ENCODE measurements around the gene PGAP3.

The PGAP3 gene

DNA sequence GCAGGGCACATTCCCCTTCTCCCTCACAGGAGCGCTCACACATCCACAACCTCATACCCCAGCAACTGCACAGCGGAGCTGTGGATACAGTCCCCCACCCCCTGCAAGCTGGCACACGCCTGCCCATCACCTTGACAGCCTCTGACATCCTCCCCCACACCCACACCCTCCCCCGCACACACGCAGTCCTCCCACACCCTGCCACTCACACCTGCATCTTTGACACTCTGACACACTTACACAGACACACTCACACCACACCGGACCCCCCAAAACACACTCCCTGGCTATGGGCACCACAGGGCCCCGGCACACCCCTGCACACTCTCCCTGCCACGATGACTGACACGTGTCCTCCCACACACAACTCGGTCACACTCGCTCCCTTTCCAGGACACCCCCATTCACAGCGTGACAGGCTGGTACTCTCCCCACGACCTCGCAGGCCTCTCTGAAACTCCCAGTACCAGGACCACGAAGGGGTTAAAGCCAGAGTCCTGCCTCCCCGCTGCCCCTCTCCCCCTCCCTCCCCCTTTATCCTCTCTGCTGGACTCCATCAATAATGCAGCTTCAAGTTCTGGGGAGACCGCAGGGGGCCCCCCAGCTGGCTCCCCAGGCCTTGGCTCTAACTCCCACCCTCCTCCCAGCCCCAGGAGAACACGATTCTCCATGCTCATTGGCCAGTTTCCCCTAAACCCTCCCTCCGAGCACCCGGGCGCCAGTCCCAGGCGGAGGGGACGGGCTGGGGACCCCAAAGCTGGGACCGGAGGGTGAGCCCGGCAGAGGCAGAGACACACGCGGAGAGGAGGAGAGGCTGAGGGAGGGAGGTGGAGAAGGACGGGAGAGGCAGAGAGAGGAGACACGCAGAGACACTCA, 61.4 kb downstream of the PGAP3 start, which contains the start of gene PPP1R1B:
Gene PPP1R1B (plus strand): TSS at position 782 of the 876 bp plus-strand sequence. CDS start 441 bp downstream, outside the sequence.
- H3K36me3 ChIP-seq (ENCODE audit: control insufficient read depth in 1 of 2, insufficient read depth in 2 of 2, low read depth in 1 of 2, low read length in 2 of 2), result no peaks in the 10 kb centered on the region
- no peak within 1 kb of the TSS for H2BK120ac ChIP-seq (ENCODE audit: low read depth, low read length)
- peaks cover 70 to 76% of the 10 kb centered on the region in 2 experiments for H3K27me3 ChIP-seq (ENCODE audit: control insufficient read depth in 1 of 2, insufficient read depth in 1 of 2, low read length in 2 of 2)
- peak within 1 kb of the TSS; percentile 4 for H2AK5ac ChIP-seq (ENCODE audit: low read length, severe bottlenecking)
- H2BK5ac ChIP-seq (ENCODE audit: low read depth, low read length, poor library complexity, severe bottlenecking), result no peak within 1 kb of the TSS
- no peak within 1 kb of the TSS for H3K18ac ChIP-seq (ENCODE audit: low read depth in 1 of 2, low read length in 2 of 2)
- no peak within 1 kb of the TSS for H2BK15ac ChIP-seq (ENCODE audit: low read depth, poor library complexity, severe bottlenecking)
- H4K91ac ChIP-seq (ENCODE audit: low read length), result no peak within 1 kb of the TSS
- peak within 1 kb of the TSS; percentile 20 for H3K9ac ChIP-seq (ENCODE audit: low read length)
- peak within 1 kb of the TSS in 1 of 2 experiments; percentile 51 for H3K23ac ChIP-seq (ENCODE audit: low read length in 2 of 2)
- no peak within 1 kb of the TSS for H2AFZ ChIP-seq (ENCODE audit: low read depth, low read length)
- H3K4ac ChIP-seq (ENCODE audit: low read depth in 1 of 2, low read length in 2 of 2), result no peak within 1 kb of the TSS
- H3K9me3 ChIP-seq (ENCODE audit: control insufficient read depth, low read length), result no peaks in the 10 kb centered on the region
- H4K8ac ChIP-seq (ENCODE audit: low read length), result no peak within 1 kb of the TSS
- H3K14ac ChIP-seq (ENCODE audit: low read length in 2 of 2), result no peak within 1 kb of the TSS
- no peak for DNase-seq
- 28% methylated on average over 26 of the region's 29 CpGs for WGBS
- no peaks in the 10 kb centered on the region for H3K79me1 ChIP-seq (replicated peaks; ENCODE audit: low read length, poor library complexity, severe bottlenecking)
- H3K4me3 ChIP-seq (ENCODE audit: insufficient read depth in 1 of 2, low read depth in 1 of 2, low read length in 2 of 2), result peak within 1 kb of the TSS; percentile 49 to 62
- no peak within 1 kb of the TSS for H2BK12ac ChIP-seq (ENCODE audit: low read length in 2 of 2)
- H3K4me2 ChIP-seq (ENCODE audit: low read length, poor library complexity, severe bottlenecking), result peak within 1 kb of the TSS; percentile 93
- peaks cover 29% of the 10 kb centered on the region for H3K4me1 ChIP-seq (ENCODE audit: control insufficient read depth, insufficient read depth, low read depth, low read length)
- H3K27ac ChIP-seq (ENCODE audit: low read length, poor library complexity, severe bottlenecking), result no peak within 1 kb of the TSS

DNA sequence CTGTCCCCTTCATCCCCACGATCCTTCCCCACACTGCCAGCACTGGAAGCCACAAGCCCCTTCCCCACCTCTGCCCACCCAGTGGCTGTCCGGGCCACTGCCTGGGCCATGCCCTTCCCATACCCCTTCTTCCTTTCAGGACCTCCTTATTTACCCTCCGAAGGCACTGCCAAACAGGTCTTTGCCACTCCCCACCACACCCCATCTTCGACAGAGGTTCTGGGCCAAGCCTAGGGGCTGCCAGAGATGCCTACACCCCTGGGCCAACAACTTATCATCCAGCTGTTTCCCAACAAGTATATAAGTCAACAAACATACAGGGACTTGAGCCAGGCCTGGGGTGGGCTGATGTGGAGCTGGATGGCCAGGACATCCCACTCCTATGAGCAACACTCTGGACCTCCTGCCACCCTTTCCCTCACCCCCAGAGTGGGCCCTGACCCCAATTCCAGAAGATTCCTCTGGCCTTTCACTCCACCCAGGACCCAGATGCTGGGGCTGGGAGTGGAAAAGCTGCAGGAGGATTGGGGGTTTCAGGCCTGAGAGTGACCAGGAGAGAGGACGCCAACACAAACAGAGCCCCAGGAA, 62.6 kb downstream of the PGAP3 start:
- H3K23ac ChIP-seq (ENCODE audit: low read length in 2 of 2), result no peak overlapping the region
- WGBS, result 76% methylated on average over 4 of the region's 5 CpGs

DNA sequence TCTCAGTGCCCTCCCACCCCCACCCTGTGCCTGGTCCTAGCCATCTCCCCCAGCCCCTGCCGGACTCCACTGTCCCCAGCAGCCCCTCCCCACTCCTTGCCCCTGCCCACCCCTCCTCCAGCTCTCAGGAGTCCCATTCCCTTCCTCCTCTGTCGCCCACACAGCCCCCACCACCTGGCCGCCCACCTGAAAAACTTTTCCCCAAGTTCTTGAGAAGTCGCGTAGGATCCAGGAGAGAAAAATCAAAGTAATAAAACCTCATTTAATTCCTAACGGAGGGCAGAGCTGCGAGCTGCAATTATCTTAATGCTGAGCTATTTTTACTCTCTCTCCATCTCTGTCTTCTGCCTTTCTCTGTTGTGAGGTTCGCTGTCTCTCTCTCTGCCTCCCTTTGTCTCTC, 63.5 kb downstream of the PGAP3 start:
- no peak overlapping the region for H3K27ac ChIP-seq (ENCODE audit: low read length, poor library complexity, severe bottlenecking)
- no peak overlapping the region for H2BK12ac ChIP-seq (ENCODE audit: low read length in 2 of 2)
- no peak overlapping the region for H3K23ac ChIP-seq (ENCODE audit: low read length in 2 of 2)
- no peak overlapping the region for H3K14ac ChIP-seq (ENCODE audit: low read length in 2 of 2)
- no peak overlapping the region for H2BK120ac ChIP-seq (ENCODE audit: low read depth, low read length)
- H3K4me1 ChIP-seq (ENCODE audit: control insufficient read depth, insufficient read depth, low read depth, low read length), result peaks cover 28% of the 10 kb centered on the region
- H4K8ac ChIP-seq (ENCODE audit: low read length), result no peak overlapping the region
- no peak overlapping the region for H3K9ac ChIP-seq (ENCODE audit: low read length)
- DNase-seq, result no peak
- H3K4me2 ChIP-seq (ENCODE audit: low read length, poor library complexity, severe bottlenecking), result no peak overlapping the region
- H2AK5ac ChIP-seq (ENCODE audit: low read length, severe bottlenecking), result no peak overlapping the region
- H3K4me3 ChIP-seq (ENCODE audit: insufficient read depth in 1 of 2, low read depth in 1 of 2, low read length in 2 of 2), result no peak overlapping the region
- no peak overlapping the region for H2BK15ac ChIP-seq (ENCODE audit: low read depth, poor library complexity, severe bottlenecking)
- H3K4ac ChIP-seq (ENCODE audit: low read depth in 1 of 2, low read length in 2 of 2), result no peak overlapping the region
- no peak overlapping the region for H2BK5ac ChIP-seq (ENCODE audit: low read depth, low read length, poor library complexity, severe bottlenecking)
- peaks cover 65 to 75% of the 10 kb centered on the region in 2 experiments for H3K27me3 ChIP-seq (ENCODE audit: control insufficient read depth in 1 of 2, insufficient read depth in 1 of 2, low read length in 2 of 2)
- H4K91ac ChIP-seq (ENCODE audit: low read length), result no peak overlapping the region
- H3K18ac ChIP-seq (ENCODE audit: low read depth in 1 of 2, low read length in 2 of 2), result no peak overlapping the region
- H3K79me1 ChIP-seq (replicated peaks; ENCODE audit: low read length, poor library complexity, severe bottlenecking), result no peaks in the 10 kb centered on the region
- no peak overlapping the region for H2AFZ ChIP-seq (ENCODE audit: low read depth, low read length)
- no peaks in the 10 kb centered on the region for H3K9me3 ChIP-seq (ENCODE audit: control insufficient read depth, low read length)
- 65% methylated on average over 8 of the region's 8 CpGs for WGBS
- H3K36me3 ChIP-seq (ENCODE audit: control insufficient read depth in 1 of 2, insufficient read depth in 2 of 2, low read depth in 1 of 2, low read length in 2 of 2), result no peaks in the 10 kb centered on the region

More for the DNA sequence above, 62.6 kb downstream of the PGAP3 start:
- Histone ChIP-seq H3K18ac (ENCODE audit: low read depth in 1 of 2, low read length in 2 of 2) (no peak overlapping the region), H3K4me1 (ENCODE audit: control insufficient read depth, insufficient read depth, low read depth, low read length) (peaks cover 28% of the 10 kb centered on the region), H2BK5ac (ENCODE audit: low read depth, low read length, poor library complexity, severe bottlenecking) (no peak overlapping the region), H3K36me3 (ENCODE audit: control insufficient read depth in 1 of 2, insufficient read depth in 2 of 2, low read depth in 1 of 2, low read length in 2 of 2) (no peaks in the 10 kb centered on the region), H3K4ac (ENCODE audit: low read depth in 1 of 2, low read length in 2 of 2) (no peak overlapping the region), H3K14ac (ENCODE audit: low read length in 2 of 2) (no peak overlapping the region), H3K27ac (ENCODE audit: low read length, poor library complexity, severe bottlenecking) (no peak overlapping the region), H4K8ac (ENCODE audit: low read length) (no peak overlapping the region), H3K9me3 (ENCODE audit: control insufficient read depth, low read length) (no peaks in the 10 kb centered on the region), H2BK12ac (ENCODE audit: low read length in 2 of 2) (no peak overlapping the region), H2BK120ac (ENCODE audit: low read depth, low read length) (no peak overlapping the region), H3K79me1 (replicated peaks; ENCODE audit: low read length, poor library complexity, severe bottlenecking) (no peaks in the 10 kb centered on the region), H3K4me2 (ENCODE audit: low read length, poor library complexity, severe bottlenecking) (no peak overlapping the region), H4K91ac (ENCODE audit: low read length) (no peak overlapping the region), H2AK5ac (ENCODE audit: low read length, severe bottlenecking) (no peak overlapping the region), H2BK15ac (ENCODE audit: low read depth, poor library complexity, severe bottlenecking) (no peak overlapping the region), H3K27me3 (ENCODE audit: control insufficient read depth in 1 of 2, insufficient read depth in 1 of 2, low read length in 2 of 2) (peaks cover 71 to 79% of the 10 kb centered on the region in 2 experiments), H2AFZ (ENCODE audit: low read depth, low read length) (no peak overlapping the region), H3K9ac (ENCODE audit: low read length) (no peak overlapping the region), H3K4me3 (ENCODE audit: insufficient read depth in 1 of 2, low read depth in 1 of 2, low read length in 2 of 2) (no peak overlapping the region)
- no peak for DNase-seq

DNA sequence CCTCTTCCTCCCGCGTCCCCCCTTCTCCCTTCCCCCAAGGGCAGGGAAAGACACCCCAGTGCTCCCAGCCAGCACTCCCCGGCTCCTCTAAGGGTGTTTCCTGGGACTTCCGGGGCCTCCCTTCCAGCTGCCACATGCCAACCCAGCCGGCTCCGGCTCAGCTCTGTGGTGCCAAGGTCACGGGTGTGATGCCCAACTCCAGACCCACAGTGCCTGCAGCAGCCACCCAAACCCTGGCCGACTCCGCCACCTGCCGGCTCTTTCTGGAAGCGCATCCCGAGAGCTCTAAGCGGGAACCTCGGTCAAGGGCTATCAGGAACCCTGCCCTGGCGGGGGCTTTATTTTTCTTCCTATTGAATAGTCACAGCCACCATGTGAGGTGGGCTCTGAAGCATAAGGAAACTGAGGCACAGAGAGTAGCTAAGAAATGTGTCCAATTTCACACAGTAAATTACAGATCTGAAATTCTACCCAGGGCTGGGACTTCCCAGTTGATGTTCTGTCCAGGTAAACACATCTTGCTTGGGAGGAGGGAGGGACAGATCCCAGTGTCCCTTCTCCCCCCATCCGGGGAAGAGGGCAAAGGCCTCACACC, 64.4 kb downstream of the PGAP3 start:
- Histone ChIP-seq H3K23ac (ENCODE audit: low read length in 2 of 2) (no peak overlapping the region), H3K4ac (ENCODE audit: low read depth in 1 of 2, low read length in 2 of 2) (no peak overlapping the region), H2BK5ac (ENCODE audit: low read depth, low read length, poor library complexity, severe bottlenecking) (no peak overlapping the region), H4K91ac (ENCODE audit: low read length) (no peak overlapping the region), H3K27ac (ENCODE audit: low read length, poor library complexity, severe bottlenecking) (no peak overlapping the region), H3K9me3 (ENCODE audit: control insufficient read depth, low read length) (no peaks in the 10 kb centered on the region), H2AFZ (ENCODE audit: low read depth, low read length) (no peak overlapping the region), H2AK5ac (ENCODE audit: low read length, severe bottlenecking) (no peak overlapping the region), H3K79me1 (replicated peaks; ENCODE audit: low read length, poor library complexity, severe bottlenecking) (no peaks in the 10 kb centered on the region), H3K36me3 (ENCODE audit: control insufficient read depth in 1 of 2, insufficient read depth in 2 of 2, low read depth in 1 of 2, low read length in 2 of 2) (no peaks in the 10 kb centered on the region), H3K4me3 (ENCODE audit: insufficient read depth in 1 of 2, low read depth in 1 of 2, low read length in 2 of 2) (no peak overlapping the region), H3K4me2 (ENCODE audit: low read length, poor library complexity, severe bottlenecking) (no peak overlapping the region), H2BK15ac (ENCODE audit: low read depth, poor library complexity, severe bottlenecking) (no peak overlapping the region), H3K27me3 (ENCODE audit: control insufficient read depth in 1 of 2, insufficient read depth in 1 of 2, low read length in 2 of 2) (peaks cover 64 to 74% of the 10 kb centered on the region in 2 experiments), H3K18ac (ENCODE audit: low read depth in 1 of 2, low read length in 2 of 2) (no peak overlapping the region), H2BK12ac (ENCODE audit: low read length in 2 of 2) (no peak overlapping the region), H3K9ac (ENCODE audit: low read length) (no peak overlapping the region), H2BK120ac (ENCODE audit: low read depth, low read length) (no peak overlapping the region), H3K4me1 (ENCODE audit: control insufficient read depth, insufficient read depth, low read depth, low read length) (peaks cover 32% of the 10 kb centered on the region), H3K14ac (ENCODE audit: low read length in 2 of 2) (no peak overlapping the region), H4K8ac (ENCODE audit: low read length) (no peak overlapping the region)
- DNase-seq, result peak; percentile 61
- 11% methylated on average over 15 of the region's 16 CpGs for WGBS

Data from mesenchymal stem cell (in vitro differentiated cells and primary cell).